Lung (tissue), 12 donors: Measurements from ENCODE around the gene LSM2. TPM values are rescaled to one million over a fixed set of nuclear protein-coding genes. Genes with fewer than 3 reads are reported as not detected.

Experiments
- ATAC-seq: fragments of 200-7000 bp; cut with Tn5 transposase; one replicate; pipeline ENCODE4 v1.9.1; 2020; ENCODE audit warnings: moderate number of reproducible peaks; ENCODE audit not compliant: insufficient read depth, low FRiP score
- DNase-seq, 3 donors: peaks; one replicate each; pipeline ENCODE4 v3.0.0-alpha.2; 2013 to 2017
- H3K27ac ChIP-seq, 2 donors: one replicate each; pipeline ENCODE4 v1.5.1; 2013; ENCODE audit warnings: mild to moderate bottlenecking in 2 of 2, moderate library complexity in 2 of 2, control low read depth in 1 of 2, inconsistent platforms in 1 of 2, low read depth in 1 of 2, low read length in 1 of 2
- H3K27me3 ChIP-seq, 3 donors: one replicate each; pipeline ENCODE4 v1.5.1; 2013; ENCODE audit warnings: low read length in 2 of 3; ENCODE audit not compliant: control insufficient read depth in 3 of 3, insufficient read depth in 3 of 3
- H3K36me3 ChIP-seq, 4 donors: one replicate each; pipeline ENCODE4 v1.5.1; 2013; ENCODE audit warnings: low read length in 4 of 4, mild to moderate bottlenecking in 1 of 4, moderate library complexity in 1 of 4; ENCODE audit not compliant: control insufficient read depth in 4 of 4, insufficient read depth in 4 of 4
- H3K4me1 ChIP-seq, 5 donors: one replicate each; pipeline ENCODE4 v1.5.1; 2013; ENCODE audit warnings: low read length in 5 of 5, mild to moderate bottlenecking in 2 of 5, moderate library complexity in 1 of 5; ENCODE audit not compliant: control insufficient read depth in 5 of 5, insufficient read depth in 5 of 5
- H3K4me3 ChIP-seq: one replicate; pipeline ENCODE4 v1.5.1; 2013; ENCODE audit warnings: mild to moderate bottlenecking, control low read depth, moderate library complexity
- H3K9ac ChIP-seq, 2 donors: one replicate each; pipeline ENCODE4 v1.5.1; 2013; ENCODE audit warnings: low read length in 2 of 2, control low read depth in 1 of 2; ENCODE audit not compliant: insufficient read depth in 1 of 2
- H3K9me3 ChIP-seq, 4 donors: one replicate each; pipeline ENCODE4 v1.5.1; 2013; ENCODE audit warnings: low read length in 3 of 4, mild to moderate bottlenecking in 1 of 4, moderate library complexity in 1 of 4; ENCODE audit not compliant: control insufficient read depth in 4 of 4, insufficient read depth in 3 of 4
- CTCF ChIP-seq: IDR thresholded peaks from 2 replicates; pipeline ENCODE4 v1.5.1; 2012; ENCODE audit warnings: mild to moderate bottlenecking; ENCODE audit errors: control extremely low read depth, extremely low read depth
- WGBS, 2 donors: extraction: QIAGEN DNeasy Blood & Tissue Kit; methylation state at CpG; one replicate each; pipeline ENCODE4 v1.1.7; 2013; 5-methylcytosine and 5-hydroxymethylcytosine counted together
- polyA plus RNA-seq, 2 donors: library from polyadenylated mRNA; stranded (reverse); fragments of 200-250 nt; gene quantifications; one replicate each; pipeline ENCODE4 v1.2.1, GENCODE V29; 2013
- total RNA-seq, 2 donors: library from RNA; depleted of rRNA in 1 of 2; stranded (reverse); fragments of >200 nt in 1 of 2; gene quantifications; one replicate each; pipeline ENCODE4 v1.2.1, GENCODE V29; 2014 to 2021
- donor health status: control.
- donor health status: control.
- donor health status: Bipolar disorder and iron deficiency.
- donor health status: healthy.
- donor health status: DM: yes; HTN: yes; CAD: no.

The LSM2 gene
- total and polyA plus RNA-seq, 4 donors, result 22.0 to 66.7 (median 45.7) TPM

- DNase-seq, result no peak
- Histone ChIP-seq H3K9me3 (no peaks in the 10 kb centered on the region), H3K36me3 (peaks cover 0 to 3% (median 0%) of the 10 kb centered on the region in 4 donors), H3K4me3 (no peak overlapping the region), H3K27me3 (no peaks in the 10 kb centered on the region), H3K4me1 (peaks cover 0 to 6% (median 0%) of the 10 kb centered on the region in 5 donors), H3K9ac (no peak overlapping the region), H3K27ac (no peak overlapping the region)
- 85 to 97% methylated on average over 4 of the region's 4 CpGs for WGBS, 2 donors
- no peak for TF ChIP-seq CTCF
- no peak for ATAC-seq
Observed at GRCh38 chr6:31764198-31764597, 42.6 kb downstream of the LSM2 start.

- no peaks in the 10 kb centered on the region for H3K9me3 ChIP-seq
- 30 to 48% methylated on average over 1 of the region's 1 CpG for WGBS, 2 donors
- no peaks in the 10 kb centered on the region for H3K27me3 ChIP-seq
- H3K9ac ChIP-seq, result no peak overlapping the region
- no peak for ATAC-seq
- peaks cover 0 to 6% (median 0%) of the 10 kb centered on the region in 5 donors for H3K4me1 ChIP-seq
- H3K27ac ChIP-seq, result peak overlapping the region in 1 of 2 donors; percentile 54
- no peak overlapping the region for H3K4me3 ChIP-seq
- peaks cover 0 to 3% (median 0%) of the 10 kb centered on the region in 4 donors for H3K36me3 ChIP-seq
- peak; percentile 17 to 49 (median 44) for DNase-seq
- TF ChIP-seq CTCF, result no peak
Observed at GRCh38 chr6:31763619-31763940, 43.2 kb downstream of the LSM2 start.

- ATAC-seq, result no peak
- no peak overlapping the region for H3K4me3 ChIP-seq
- no peak overlapping the region for H3K9ac ChIP-seq
- 78 to 84% methylated on average over 8 of the region's 8 CpGs for WGBS, 2 donors
- H3K4me1 ChIP-seq, result peaks cover 0 to 6% (median 0%) of the 10 kb centered on the region in 5 donors
- H3K27ac ChIP-seq, result peak overlapping the region in 1 of 2 donors; percentile 54
- no peaks in the 10 kb centered on the region for H3K9me3 ChIP-seq
- DNase-seq, result no peak
- H3K27me3 ChIP-seq, result no peaks in the 10 kb centered on the region
- H3K36me3 ChIP-seq, result peaks cover 0 to 3% (median 0%) of the 10 kb centered on the region in 4 donors
- TF ChIP-seq CTCF, result no peak
Observed at GRCh38 chr6:31762878-31763618, 43.7 kb downstream of the LSM2 start.
